Neuron (in vitro differentiated cells): ENCODE results near the gene SMARCC1.

Experiments used
- H2AFZ ChIP-seq: one replicate; pipeline ENCODE4 v1.6.1; 2013; ENCODE audit warnings: low read depth, mild to moderate bottlenecking, inconsistent platforms, low read length, moderate library complexity
- H3K27me3 ChIP-seq: one replicate; pipeline ENCODE4 v1.6.1; 2013; ENCODE audit warnings: low read length; ENCODE audit not compliant: insufficient read depth
- H3K36me3 ChIP-seq: one replicate; pipeline ENCODE4 v1.6.1; 2013; ENCODE audit warnings: low read length; ENCODE audit not compliant: insufficient read depth
- H3K4me1 ChIP-seq: one replicate; pipeline ENCODE4 v1.6.1; 2013; ENCODE audit warnings: low read length; ENCODE audit not compliant: insufficient read depth
- H3K4me3 ChIP-seq: 2 replicates; pipeline ENCODE4 v1.5.1; 2013; ENCODE audit warnings: mild to moderate bottlenecking, low read length, moderate library complexity
- H3K9me3 ChIP-seq: one replicate; pipeline ENCODE4 v1.6.1; 2013; ENCODE audit warnings: low read length

Gene SMARCC1

DNA sequence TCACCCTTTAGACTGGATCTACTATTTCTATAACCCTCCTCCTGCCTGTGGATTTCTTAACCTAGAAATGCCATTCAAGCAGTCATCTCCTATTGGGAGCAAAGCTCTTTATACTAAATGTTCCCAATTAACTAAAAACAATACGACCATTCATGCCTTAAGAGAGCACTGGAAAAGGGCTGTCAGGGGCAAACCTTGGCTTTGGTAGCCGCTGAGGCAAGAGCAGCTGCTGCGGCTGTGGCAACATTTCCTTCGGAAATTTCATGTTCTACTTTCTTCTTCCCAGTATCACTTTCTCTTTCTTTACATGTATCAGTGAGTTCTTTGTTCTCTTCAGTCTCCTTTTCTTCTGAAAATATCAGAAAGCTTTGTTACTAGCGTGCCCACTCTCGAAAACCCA lies 146.7 kb downstream of the SMARCC1 start:
- H3K9me3 ChIP-seq, result no peaks in the 10 kb centered on the region
- H2AFZ ChIP-seq, result no peak overlapping the region
- no peak overlapping the region for H3K4me3 ChIP-seq
- peaks cover 83% of the 10 kb centered on the region for H3K36me3 ChIP-seq
- H3K4me1 ChIP-seq, result no peaks in the 10 kb centered on the region
- no peaks in the 10 kb centered on the region for H3K27me3 ChIP-seq

DNA sequence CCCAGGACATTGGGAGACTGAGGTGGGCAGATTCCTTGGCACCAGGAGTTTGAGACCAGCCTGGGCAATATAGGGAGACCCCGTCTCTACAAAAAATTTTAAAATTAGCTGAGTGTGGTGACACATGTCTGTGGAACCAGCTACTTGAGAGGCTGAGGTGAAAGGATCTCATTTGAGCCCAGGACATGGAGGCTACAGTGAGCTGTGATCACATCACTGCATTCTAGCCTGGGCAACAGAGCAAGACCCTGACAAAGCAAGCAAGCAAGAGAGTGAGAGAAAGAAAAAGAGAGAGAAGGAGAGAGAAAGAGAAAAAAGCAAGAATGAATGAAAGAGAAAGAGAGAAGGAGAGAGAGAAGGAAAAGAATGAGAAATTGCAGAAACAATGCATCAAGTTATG lies 150.9 kb downstream of the SMARCC1 start:
- Histone ChIP-seq H3K4me3 (no peak overlapping the region), H3K27me3 (no peaks in the 10 kb centered on the region), H3K36me3 (peaks cover 96% of the 10 kb centered on the region), H3K9me3 (no peaks in the 10 kb centered on the region), H2AFZ (no peak overlapping the region), H3K4me1 (no peaks in the 10 kb centered on the region)

DNA sequence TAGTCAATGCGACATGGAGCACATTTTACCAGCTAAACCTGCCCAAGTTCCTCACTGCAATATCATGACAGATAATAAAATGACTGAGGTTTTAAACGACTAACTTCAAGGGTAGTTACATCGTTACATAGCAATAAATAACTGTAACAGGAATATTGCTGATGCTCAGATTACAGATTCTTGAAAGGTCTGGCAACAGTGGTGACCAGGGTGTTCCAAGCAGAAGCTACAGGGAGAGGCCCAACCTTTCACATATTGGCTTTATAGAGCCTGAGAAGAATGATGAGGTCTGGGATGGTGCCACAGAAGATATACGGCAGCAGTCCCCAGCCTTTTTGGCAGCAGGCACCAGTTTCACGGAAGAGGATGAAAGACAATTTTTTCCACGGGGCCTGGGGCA lies 151.9 kb downstream of the SMARCC1 start:
- Histone ChIP-seq H3K9me3 (no peaks in the 10 kb centered on the region), H3K4me1 (no peaks in the 10 kb centered on the region), H3K36me3 (peaks cover 94% of the 10 kb centered on the region), H3K27me3 (no peaks in the 10 kb centered on the region), H3K4me3 (no peak overlapping the region), H2AFZ (no peak overlapping the region)

DNA sequence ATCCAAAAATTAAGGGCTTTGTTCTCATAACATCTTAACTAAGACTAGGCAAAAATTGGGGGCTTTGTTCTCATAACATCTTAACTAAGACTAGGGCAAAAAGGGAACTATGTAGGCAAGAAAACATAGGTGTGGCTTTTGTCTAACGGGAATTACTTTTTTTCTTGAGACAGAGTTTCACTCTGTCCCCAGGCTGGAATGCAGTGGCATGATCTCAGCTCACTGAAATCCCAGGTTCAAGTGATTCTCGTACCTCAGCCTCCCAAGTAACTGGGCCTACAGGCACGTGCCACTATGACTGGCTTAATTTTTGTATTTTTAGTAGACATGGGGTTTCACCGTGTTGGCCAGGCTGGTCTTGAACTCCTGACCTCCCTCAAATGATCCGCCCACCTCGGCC lies 153.3 kb downstream of the SMARCC1 start:
- H3K4me3 ChIP-seq, result no peak overlapping the region
- H3K27me3 ChIP-seq, result no peaks in the 10 kb centered on the region
- no peak overlapping the region for H2AFZ ChIP-seq
- H3K9me3 ChIP-seq, result no peaks in the 10 kb centered on the region
- no peaks in the 10 kb centered on the region for H3K4me1 ChIP-seq
- peaks cover 95% of the 10 kb centered on the region for H3K36me3 ChIP-seq

DNA sequence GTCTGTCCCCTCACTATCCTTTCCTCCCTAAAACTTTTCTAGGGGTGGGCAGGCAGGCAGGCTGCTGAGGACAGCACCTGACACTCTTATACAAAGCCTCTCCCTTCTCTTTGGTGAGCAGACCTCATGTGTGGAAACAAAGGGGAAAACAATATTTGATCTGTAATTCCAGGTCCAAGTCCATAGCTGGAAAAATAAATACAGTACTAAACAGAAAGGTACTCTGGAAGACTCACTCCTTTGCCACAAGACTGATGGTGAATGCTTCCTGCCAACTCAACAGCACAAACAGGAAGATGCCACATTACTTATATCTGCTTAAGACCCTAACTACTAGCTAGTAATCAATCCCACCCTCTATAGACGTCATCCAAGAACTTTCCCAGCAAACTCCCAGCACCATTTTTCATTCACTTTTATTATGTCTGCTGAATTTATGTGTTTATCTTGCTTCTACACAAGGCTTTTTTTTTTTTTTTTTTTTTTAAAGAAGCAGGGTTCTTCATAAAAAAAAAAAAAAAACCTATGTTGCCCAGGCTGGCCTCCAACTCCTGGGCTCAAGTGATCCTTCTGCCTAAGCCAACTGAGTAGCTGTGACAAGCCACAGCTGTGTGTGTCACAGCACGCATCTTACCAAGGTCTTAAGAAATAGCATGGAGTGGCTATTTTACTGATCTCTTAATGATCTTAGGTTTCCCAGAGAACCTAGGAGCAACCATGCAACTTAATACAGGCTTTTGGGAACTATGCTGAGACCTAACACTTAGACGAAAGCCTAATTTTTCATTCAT lies 158.8 kb downstream of the SMARCC1 start:
- H3K9me3 ChIP-seq, result no peaks in the 10 kb centered on the region
- H2AFZ ChIP-seq, result no peak overlapping the region
- no peaks in the 10 kb centered on the region for H3K27me3 ChIP-seq
- H3K4me1 ChIP-seq, result no peaks in the 10 kb centered on the region
- H3K36me3 ChIP-seq, result peaks cover 91% of the 10 kb centered on the region
- H3K4me3 ChIP-seq, result no peak overlapping the region

DNA sequence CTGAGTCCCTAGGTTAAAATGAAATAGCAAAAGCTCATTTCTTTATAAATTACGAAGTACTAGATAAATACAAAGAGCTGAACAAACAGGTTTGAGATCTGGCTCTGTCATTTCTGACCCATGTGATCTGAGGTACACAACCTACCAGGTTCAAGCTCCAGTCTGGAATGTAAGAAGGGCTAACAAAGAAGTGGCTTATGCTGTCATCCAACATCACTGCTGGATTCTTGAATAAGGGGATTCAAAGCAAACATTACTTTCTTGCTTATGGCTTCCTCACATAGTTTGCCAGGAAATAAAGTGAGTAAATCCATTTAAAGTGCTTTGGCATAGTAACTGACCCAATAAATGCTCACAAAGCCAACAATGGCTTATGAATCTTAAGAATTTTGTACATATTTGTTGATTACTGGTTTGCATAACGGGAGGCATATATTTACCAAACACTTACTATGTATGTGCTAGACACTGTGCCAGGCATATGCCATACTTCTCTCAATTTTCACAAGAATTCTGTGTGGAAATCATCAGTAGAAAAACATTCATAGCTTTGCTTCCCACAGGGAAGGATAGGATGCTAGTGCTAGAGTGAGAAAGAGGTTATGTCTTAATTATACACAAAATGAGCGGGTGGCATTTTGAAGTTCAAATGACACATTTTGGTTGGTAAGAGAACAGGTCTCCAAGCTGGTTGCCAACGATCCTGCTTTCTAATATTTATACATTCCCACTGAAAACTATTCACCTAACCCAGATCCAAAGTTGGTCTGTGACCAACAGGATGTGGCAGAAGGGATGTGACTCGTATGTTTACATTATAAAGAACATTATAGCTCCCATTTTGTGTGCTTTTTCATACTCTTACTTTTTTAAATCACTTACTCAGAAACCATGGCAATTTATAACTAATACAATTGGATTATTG lies 164.3 kb downstream of the SMARCC1 start:
- H3K36me3 ChIP-seq, result peaks cover 66% of the 10 kb centered on the region
- H3K9me3 ChIP-seq, result peaks cover 4% of the 10 kb centered on the region
- H2AFZ ChIP-seq, result no peak overlapping the region
- H3K27me3 ChIP-seq, result no peaks in the 10 kb centered on the region
- no peak overlapping the region for H3K4me3 ChIP-seq
- peaks cover 14% of the 10 kb centered on the region for H3K4me1 ChIP-seq

DNA sequence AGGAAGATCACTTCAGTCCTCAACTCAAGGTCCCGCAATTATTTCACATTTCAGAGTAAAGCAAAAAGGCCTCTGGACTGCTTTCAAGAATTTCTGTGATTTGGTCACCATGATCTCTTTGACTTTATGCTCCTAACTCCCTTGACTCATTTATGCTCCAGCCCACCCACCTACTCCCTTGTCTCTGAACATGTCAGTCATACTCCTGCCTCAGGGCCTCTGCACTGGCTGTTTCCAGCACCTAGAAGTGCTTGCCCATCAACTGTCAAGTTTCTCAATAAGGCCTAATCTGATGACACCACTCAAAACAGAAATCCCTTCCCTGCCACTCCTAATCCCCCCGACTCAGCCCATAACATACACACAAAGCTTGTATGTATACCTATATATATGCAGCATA lies 166.9 kb downstream of the SMARCC1 start:
- Histone ChIP-seq H3K27me3 (no peaks in the 10 kb centered on the region), H3K9me3 (peaks cover 7% of the 10 kb centered on the region), H2AFZ (no peak overlapping the region), H3K4me3 (no peak overlapping the region), H3K4me1 (peaks cover 14% of the 10 kb centered on the region), H3K36me3 (peaks cover 71% of the 10 kb centered on the region)

DNA sequence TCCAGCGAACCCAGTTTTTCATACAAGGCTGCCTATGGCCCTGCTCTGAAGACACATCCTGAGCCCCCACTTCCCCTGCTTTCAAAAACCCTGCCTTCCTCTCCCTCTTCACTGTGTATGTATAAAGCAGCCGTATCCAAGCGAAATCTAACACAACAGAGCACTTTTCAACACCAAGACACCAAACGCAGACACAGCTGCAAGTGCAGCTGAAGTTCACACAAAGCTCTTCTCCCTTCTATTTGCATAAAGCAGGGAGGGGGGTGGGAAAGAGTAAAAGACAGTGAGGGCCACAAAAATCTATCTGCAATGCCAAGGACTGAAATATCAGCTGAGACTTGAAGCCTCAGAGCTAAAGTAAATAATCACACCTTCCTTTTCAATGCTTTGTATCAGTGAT lies 168.0 kb downstream of the SMARCC1 start:
- no peak overlapping the region for H3K4me3 ChIP-seq
- H3K27me3 ChIP-seq, result no peaks in the 10 kb centered on the region
- H2AFZ ChIP-seq, result no peak overlapping the region
- peaks cover 68% of the 10 kb centered on the region for H3K36me3 ChIP-seq
- H3K9me3 ChIP-seq, result peaks cover 7% of the 10 kb centered on the region
- H3K4me1 ChIP-seq, result peaks cover 14% of the 10 kb centered on the region

DNA sequence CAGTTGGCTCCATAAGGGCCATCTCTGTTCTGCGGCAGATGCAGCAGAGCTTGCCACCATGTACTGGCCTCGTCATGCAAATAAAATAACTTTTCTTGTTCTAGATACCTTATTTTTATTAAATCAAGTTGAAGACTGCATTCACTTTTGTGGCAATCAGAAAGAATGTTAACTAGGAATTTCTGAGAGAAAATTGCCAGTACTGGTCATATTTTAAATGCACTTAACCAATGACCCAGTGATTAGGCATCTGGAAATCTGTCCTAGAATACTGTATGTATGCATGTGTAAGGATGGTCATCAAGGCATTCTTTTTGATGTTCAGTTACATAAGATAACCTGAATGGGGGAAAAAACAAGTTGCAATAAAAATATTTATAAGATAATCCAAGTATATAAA lies 168.8 kb downstream of the SMARCC1 start:
- no peak overlapping the region for H2AFZ ChIP-seq
- H3K4me1 ChIP-seq, result peaks cover 14% of the 10 kb centered on the region
- peaks cover 7% of the 10 kb centered on the region for H3K9me3 ChIP-seq
- H3K36me3 ChIP-seq, result peaks cover 68% of the 10 kb centered on the region
- H3K27me3 ChIP-seq, result no peaks in the 10 kb centered on the region
- no peak overlapping the region for H3K4me3 ChIP-seq

DNA sequence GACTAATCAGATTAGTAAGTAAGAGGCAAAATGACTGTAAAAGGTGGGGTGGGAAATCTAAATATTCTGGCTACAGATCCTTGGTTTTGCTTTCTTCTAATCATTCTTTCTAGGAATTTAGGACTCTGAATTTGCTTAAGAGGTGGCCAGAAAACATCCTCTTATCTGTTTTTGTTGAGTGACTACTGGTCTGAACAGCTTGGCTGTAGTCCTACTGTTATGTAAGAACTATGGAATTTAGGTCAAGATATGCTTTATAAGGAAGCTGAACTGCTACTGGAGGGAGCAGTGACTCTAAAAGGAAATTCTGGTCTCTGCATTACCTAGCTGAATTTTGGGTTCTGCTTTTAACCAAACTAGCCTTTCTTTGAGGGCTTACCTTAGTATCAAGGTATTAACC lies 169.5 kb downstream of the SMARCC1 start:
- peaks cover 7% of the 10 kb centered on the region for H3K9me3 ChIP-seq
- H3K36me3 ChIP-seq, result peaks cover 67% of the 10 kb centered on the region
- H3K27me3 ChIP-seq, result no peaks in the 10 kb centered on the region
- H2AFZ ChIP-seq, result no peak overlapping the region
- no peak overlapping the region for H3K4me3 ChIP-seq
- H3K4me1 ChIP-seq, result peaks cover 14% of the 10 kb centered on the region

DNA sequence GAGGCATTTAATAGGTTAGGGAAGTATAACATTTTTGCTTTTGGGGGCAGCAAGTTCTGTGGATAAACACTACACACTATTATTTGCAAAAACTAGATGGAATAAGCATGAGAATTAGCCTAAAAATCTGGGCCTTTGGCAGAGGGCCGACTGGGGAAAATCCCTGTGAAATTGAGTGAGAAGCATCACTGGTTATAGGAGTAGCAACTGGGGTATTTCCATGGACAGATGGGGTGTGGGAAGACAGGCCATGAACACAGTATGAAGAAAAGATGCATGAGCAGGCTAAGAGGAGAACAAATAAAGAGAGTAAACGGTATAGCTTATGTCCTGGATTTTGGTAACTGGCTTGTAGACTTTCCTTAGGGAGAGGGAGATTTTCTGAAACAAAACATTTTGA lies 170.1 kb downstream of the SMARCC1 start:
- Histone ChIP-seq H3K27me3 (no peaks in the 10 kb centered on the region), H3K36me3 (peaks cover 67% of the 10 kb centered on the region), H3K9me3 (peaks cover 5% of the 10 kb centered on the region), H3K4me1 (peaks cover 14% of the 10 kb centered on the region), H2AFZ (no peak overlapping the region), H3K4me3 (no peak overlapping the region)

DNA sequence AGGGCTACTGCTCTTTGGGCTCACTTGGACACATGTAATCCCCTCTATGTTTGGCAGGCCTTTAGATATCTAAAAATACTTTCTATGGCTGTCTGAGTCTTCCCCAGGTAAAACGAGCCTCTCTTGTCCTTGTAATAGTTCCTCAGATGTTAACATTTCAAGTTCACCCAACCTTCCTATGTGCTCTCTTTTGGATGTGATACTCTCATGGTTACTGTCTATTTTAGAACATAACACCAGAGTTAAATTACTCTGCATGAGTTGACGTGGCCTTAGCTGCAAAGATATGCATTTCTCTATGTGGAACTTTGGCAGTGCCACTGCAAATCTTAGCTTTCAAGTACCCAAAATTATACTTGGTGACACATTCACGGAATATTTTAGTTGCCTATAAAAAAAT lies 171.1 kb downstream of the SMARCC1 start:
- peaks cover 14% of the 10 kb centered on the region for H3K4me1 ChIP-seq
- peaks cover 69% of the 10 kb centered on the region for H3K36me3 ChIP-seq
- no peak overlapping the region for H2AFZ ChIP-seq
- H3K27me3 ChIP-seq, result no peaks in the 10 kb centered on the region
- H3K4me3 ChIP-seq, result no peak overlapping the region
- H3K9me3 ChIP-seq, result peaks cover 2% of the 10 kb centered on the region

DNA sequence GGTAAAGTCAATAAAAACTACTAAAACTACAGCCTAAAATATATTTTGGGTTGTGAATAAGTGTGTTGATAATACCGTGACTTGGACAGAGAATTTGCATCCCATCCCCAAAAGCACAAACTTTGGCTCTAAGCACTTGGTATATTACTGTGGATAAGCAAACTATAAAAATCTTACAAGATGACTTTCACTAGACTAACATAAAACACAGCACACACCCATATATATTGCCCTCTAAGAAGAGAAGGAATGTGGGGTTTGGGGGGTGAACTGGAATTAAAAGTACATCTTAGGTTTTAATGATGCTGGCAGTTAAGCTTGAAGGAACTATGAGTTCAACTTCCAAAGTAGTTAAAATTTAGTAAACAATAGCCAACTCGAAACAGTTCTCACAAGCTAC lies 174.4 kb downstream of the SMARCC1 start:
- Histone ChIP-seq H3K4me3 (no peak overlapping the region), H3K4me1 (no peaks in the 10 kb centered on the region), H3K27me3 (no peaks in the 10 kb centered on the region), H3K36me3 (peaks cover 93% of the 10 kb centered on the region), H2AFZ (no peak overlapping the region), H3K9me3 (peaks cover 2% of the 10 kb centered on the region)
